SK-N-SH treated with all-trans-retinoic acid at 6 μM for 48 hours (cell line): ENCODE measurements around the gene LRRC4C.

Experiments used
- ARNTL ChIP-seq: fragments of 450-650 bp; formaldehyde crosslinking; IDR thresholded peaks from 2 replicates; pipeline ENCODE4 v1.5.0; 2020; ENCODE audit warnings: low read depth, mild to moderate bottlenecking, moderate library complexity, borderline replicate concordance
- CSDC2 ChIP-seq: fragments of 250-450 bp; sonication (Bioruptor Pico); IDR thresholded peaks from 2 replicates; pipeline ENCODE4 v1.5.0; 2020; ENCODE audit warnings: mild to moderate bottlenecking, moderate library complexity
- ESRRG ChIP-seq: fragments of 250-450 bp; sonication (Bioruptor Pico); IDR thresholded peaks from 2 replicates; pipeline ENCODE4 v1.6.1; 2021; ENCODE audit warnings: mild to moderate bottlenecking
- PATZ1 ChIP-seq: fragments of 250-450 bp; sonication (Bioruptor Pico); IDR thresholded peaks from 2 replicates; pipeline ENCODE4 v1.8.0; 2020; ENCODE audit warnings: mild to moderate bottlenecking, moderate library complexity, borderline replicate concordance
- SNAI2 ChIP-seq: fragments of 250-450 bp; sonication (Bioruptor Pico); IDR thresholded peaks from 2 replicates; pipeline ENCODE4 v1.5.0; 2020; ENCODE audit warnings: mild to moderate bottlenecking, moderate library complexity
- ZFP3 ChIP-seq: fragments of 250-450 bp; sonication (Bioruptor Pico); IDR thresholded peaks from 2 replicates; pipeline ENCODE4 v1.5.0; 2020; ENCODE audit warnings: mild to moderate bottlenecking, moderate library complexity
- ZNF565 ChIP-seq: fragments of 450-650 bp; formaldehyde crosslinking; conservative IDR thresholded peaks from 2 replicates; pipeline ENCODE4 v1.5.0; 2020; ENCODE audit warnings: low read depth, mild to moderate bottlenecking, moderate library complexity
- ZNF8 ChIP-seq: fragments of 450-650 bp; formaldehyde crosslinking; IDR thresholded peaks from 2 replicates; pipeline ENCODE4 v1.5.0; 2020; ENCODE audit warnings: mild to moderate bottlenecking, moderate library complexity
- TF ChIP-seq, protein P1 (sequence below): fragments of 250-450 bp; sonication (Bioruptor Pico); IDR thresholded peaks from 2 replicates; pipeline ENCODE4 v1.5.1; 2020; ENCODE audit warnings: low read depth, mild to moderate bottlenecking, moderate library complexity
- TF ChIP-seq, protein P2 (sequence below): fragments of 250-450 bp; sonication (Bioruptor Pico); IDR thresholded peaks from 2 replicates; pipeline ENCODE4 v1.8.0; 2021; ENCODE audit warnings: low read depth, mild to moderate bottlenecking, moderate library complexity, borderline replicate concordance

- TF ChIP-seq ARNTL (CRISPR knock-in tag) = no peak
- no peak for TF ChIP-seq CSDC2
- TF ChIP-seq ZNF565 (CRISPR knock-in tag) = no peak
- no peak for TF ChIP-seq ZNF8 (CRISPR knock-in tag)
- TF ChIP-seq, protein P1, sequence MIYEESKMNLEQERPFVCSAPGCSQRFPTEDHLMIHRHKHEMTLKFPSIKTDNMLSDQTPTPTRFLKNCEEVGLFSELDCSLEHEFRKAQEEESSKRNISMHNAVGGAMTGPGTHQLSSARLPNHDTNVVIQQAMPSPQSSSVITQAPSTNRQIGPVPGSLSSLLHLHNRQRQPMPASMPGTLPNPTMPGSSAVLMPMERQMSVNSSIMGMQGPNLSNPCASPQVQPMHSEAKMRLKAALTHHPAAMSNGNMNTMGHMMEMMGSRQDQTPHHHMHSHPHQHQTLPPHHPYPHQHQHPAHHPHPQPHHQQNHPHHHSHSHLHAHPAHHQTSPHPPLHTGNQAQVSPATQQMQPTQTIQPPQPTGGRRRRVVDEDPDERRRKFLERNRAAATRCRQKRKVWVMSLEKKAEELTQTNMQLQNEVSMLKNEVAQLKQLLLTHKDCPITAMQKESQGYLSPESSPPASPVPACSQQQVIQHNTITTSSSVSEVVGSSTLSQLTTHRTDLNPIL (CRISPR knock-in tag) = no peak
- TF ChIP-seq ESRRG (CRISPR knock-in tag) = no peak
- TF ChIP-seq ZFP3 (CRISPR knock-in tag) = no peak
- TF ChIP-seq, protein P2, sequence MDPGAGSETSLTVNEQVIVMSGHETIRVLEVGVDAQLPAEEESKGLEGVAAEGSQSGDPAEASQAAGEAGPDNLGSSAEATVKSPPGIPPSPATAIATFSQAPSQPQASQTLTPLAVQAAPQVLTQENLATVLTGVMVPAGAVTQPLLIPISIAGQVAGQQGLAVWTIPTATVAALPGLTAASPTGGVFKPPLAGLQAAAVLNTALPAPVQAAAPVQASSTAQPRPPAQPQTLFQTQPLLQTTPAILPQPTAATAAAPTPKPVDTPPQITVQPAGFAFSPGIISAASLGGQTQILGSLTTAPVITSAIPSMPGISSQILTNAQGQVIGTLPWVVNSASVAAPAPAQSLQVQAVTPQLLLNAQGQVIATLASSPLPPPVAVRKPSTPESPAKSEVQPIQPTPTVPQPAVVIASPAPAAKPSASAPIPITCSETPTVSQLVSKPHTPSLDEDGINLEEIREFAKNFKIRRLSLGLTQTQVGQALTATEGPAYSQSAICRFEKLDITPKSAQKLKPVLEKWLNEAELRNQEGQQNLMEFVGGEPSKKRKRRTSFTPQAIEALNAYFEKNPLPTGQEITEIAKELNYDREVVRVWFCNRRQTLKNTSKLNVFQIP (CRISPR knock-in tag) = no peak
- TF ChIP-seq PATZ1 (CRISPR knock-in tag) = no peak
- no peak for TF ChIP-seq SNAI2
Observed at GRCh38 chr11:40095446-40095845, 1364.0 kb downstream of the LRRC4C start.
